Stimulated activated CD8-positive, alpha-beta memory T cell treated with anti-CD3 and anti-CD28 coated beads, Interleukin-12 subunit alpha, Interleukin-12 subunit beta, amount 100 ng/mL, for 1 hour (primary cell): ENCODE measurements around the gene NPAS2.

Experiments used
- DNase-seq: peaks from one replicate; pipeline ENCODE4 v3.0.0-alpha.2; 2020; ENCODE audit warnings: low read depth

Gene NPAS2

DNA sequence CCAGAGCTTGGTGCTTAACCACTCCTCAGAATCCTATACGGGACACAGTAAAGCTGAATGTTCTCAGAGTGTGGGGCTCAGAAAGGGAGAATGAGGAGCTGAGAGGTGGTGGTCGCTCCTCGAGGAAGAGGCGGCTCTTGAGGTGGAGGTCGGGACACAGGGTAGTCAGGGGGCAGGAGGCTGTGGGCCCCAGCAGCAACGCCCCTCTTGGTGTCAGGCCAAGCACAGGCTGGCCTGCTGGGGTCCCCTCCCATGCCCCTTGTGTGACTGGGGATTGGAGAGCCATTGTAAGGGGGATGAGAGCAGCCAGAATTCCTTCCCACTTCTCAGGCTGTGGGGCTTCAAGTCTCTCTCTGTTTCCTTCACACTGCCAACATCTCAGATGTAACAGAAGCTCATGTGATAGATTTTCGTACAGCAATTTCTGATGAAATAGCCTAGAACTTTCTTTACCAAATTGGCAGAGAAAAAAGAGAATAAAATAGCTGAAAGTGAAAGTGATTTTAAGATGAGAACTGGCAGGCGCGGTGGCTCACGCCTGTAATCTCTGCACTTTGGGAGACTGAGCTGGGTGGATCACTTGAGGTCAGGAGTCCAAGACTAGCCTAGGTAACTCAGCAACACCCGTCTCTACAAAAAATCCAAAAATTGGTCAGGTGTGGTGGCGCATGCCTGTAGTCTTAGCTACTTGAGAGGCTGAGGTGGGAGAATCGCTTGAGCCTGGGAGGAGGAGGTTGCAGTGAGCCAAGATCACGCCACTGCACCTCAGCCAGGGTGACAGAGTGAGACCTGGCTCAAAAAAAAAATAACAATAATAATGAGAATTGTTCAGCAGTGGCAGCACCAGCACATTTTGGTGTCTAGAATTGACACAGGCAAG is 121.1 kb downstream of the NPAS2 start:
- no peak for DNase-seq

DNA sequence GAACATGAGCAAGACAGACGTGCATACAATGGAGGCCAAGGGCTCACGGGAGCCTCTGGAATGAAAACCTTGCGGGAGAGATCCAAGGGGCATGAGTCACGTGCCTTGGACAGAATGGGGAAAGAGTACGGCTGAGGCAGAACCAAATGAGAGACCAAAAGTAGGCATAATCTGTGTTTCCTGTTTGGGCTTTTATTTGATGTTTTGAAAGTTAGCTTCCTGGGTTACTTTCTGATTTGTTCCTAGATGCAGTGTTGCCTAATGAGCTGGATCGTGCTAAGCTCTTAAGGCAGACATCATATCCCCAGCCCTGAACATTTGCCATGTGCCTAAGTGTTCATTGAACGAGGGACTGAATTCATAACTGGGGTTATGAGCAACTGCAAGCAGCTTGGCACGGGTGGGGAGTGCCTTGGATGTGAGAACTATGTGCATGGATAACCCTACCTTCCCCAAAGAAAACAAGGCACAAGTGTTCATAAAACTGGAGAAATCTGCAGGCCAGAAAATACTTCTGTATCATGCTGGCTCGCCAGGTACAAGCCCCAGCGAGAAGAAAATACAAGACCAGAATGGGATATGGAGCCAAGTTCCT is 121.8 kb downstream of the NPAS2 start:
- DNase-seq, result no peak

DNA sequence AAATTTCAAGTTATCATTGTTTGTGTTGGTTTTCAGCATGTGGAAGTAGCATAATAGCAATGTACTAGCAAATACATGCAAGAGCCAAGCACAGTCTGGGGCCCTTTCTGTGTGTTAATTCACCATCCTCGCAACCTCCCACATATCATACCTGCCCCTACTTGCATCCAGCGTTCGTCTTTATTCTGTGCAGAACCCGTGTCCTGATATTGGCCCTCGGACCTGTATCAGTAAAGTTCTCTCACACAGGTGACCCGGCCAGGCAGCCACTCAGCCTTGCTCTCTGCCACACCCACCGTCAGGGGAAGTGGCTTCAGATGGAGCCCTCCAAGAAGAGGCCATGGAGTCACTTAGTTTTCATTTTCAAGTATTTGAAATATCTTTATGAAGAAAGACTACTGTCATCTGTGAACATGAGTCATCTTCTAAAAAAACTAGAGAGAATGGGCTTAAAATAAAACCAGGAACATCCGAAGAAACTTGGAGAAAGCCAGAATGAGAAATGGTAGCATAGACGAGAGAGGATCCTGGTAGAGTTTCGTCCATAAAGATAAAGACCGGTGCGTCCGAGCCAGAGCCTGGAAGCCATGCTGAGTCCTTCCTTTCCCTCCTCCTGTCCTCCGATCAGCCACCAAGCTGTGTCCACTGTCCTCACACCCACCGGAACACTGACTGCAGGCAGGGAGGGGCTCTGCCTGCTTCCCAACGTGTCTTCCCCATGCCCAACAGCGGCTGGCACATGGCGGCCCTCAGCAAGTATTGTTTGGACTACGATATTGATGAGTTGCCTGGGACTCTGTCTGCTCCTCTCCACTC is 124.9 kb downstream of the NPAS2 start:
- no peak for DNase-seq

DNA sequence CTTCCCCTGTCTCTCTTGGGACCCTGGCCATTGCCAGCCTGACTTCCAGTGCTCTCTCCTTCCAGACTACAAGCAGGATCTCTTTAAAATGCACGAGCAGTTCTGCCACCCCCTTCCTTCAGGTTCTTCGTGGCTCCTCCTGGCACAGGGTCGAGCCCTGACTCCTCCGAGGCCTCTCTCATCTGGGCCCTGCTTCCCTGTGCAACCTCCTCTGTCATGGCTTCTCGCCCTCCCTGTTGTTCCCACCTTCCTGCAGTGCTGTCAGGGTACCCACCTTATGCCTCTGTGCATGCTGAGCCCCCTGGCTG is 125.4 kb downstream of the NPAS2 start:
- no peak for DNase-seq

DNA sequence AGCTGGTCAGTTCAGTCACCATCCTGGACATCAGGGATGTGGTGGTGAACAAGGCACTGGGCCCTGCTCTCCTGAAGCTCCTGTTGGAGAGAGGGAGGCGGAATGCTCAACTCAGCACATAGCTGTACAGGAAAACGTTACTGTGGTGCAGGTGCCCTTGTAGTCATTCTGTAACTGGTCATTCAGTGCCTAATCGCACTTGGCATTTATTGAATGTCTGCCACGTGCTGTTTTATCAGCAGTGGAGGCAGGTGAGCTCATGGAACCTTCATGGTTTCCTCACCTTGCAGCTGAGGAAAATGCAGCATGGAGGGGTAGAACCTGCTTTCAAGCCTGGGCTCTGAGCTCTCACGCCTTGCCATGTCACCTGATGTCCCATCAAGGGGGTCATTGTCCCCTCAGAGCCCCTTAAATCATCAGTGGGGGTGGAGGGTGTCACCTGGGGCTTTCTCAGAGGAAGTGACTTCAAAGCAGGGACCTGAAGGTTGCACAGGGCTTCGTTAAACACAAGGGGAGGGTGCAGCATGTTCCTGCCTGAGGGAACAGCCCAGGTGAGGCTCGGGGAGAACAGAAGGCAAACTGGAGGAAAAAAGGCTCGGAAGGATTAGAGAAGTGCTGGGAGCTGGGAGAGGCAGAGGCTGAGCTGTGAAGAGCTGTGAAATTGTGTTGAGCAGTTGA is 126.1 kb downstream of the NPAS2 start:
- DNase-seq, result no peak

DNA sequence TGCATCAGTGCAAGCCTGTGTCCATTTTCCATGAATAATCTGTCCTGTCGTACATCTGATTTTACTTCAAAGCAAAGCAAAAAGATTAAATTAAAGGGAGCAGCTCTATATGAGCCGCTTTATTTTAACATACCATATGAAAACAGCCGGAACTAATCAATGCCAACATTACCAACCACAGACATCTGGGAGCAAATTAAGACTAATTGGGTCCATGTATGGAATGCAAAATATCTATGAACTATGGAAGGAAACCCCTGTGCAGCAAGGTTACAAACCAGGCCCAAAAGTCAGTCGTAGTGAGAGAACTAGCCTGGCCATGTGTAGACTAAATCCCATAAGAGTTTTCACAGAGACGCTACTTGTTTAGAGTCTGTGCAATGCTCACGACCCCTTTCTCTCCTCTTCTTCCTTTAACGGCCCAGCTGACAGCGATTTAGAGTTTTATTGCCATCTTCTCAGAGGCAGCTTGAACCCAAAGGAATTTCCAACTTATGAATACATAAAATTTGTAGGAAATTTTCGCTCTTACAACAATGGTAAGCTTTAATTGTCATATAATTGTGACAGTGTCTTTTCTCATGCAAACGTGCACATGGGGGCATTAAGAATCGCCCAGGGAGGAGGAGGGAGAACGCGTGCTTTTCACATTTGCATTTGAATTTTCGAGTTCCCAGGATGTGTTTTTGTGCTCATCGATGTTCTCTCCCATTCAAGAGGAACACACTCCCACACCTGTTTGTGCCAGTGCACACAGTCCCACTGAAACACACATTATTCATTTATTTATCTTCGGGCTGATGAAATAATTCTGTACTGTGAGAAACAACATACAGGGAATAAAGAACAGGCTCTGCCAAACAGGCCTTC is 129.2 kb downstream of the NPAS2 start:
- DNase-seq, result no peak

DNA sequence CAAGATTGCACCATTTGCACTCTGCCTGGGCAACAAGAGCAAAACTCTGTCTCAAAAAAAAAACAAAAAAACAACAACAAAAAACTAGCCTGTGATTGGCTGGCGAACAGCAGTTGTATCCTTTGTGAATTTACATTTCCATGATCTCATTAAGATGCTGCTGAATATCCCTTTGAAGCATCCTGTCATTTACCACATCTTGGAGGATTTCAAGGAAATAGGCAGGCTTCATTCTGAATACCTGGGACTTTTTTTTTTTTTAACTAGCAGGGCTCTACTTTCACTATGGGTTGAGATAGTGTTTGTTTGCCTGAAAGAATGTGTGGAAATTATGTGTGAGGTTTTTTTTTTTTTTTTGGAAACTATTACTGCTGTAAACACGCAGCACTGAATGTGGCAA is 132.6 kb downstream of the NPAS2 start:
- DNase-seq, result no peak

DNA sequence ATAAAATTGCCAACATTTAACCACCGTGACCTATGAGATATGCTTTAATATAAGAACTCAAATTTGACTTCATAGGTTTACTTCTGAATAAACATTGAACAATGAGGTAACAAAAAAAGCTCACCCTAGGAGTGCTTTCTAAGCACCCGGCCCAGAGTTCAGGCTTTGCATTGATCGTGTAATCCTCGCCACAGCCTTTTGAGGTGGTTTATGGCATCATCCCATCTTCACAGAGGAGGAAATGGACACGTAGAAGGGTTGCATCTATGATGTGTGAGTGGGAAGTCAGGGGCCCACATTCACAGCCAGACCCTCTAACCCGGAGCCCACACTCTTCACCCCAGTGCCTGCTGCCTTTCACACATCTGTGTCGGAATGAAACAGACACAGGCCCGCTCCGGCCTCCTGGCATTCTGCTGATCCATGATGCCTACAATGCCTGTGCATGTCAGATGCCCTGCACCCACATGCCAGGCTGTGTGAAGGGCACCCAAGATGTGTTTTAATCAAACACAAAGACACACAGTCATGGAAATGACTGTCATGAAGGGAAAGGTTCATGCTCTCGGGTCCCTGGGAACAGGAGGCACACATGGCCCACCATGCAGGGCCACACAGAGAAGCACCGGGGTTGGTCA is 133.6 kb downstream of the NPAS2 start:
- DNase-seq, result no peak

DNA sequence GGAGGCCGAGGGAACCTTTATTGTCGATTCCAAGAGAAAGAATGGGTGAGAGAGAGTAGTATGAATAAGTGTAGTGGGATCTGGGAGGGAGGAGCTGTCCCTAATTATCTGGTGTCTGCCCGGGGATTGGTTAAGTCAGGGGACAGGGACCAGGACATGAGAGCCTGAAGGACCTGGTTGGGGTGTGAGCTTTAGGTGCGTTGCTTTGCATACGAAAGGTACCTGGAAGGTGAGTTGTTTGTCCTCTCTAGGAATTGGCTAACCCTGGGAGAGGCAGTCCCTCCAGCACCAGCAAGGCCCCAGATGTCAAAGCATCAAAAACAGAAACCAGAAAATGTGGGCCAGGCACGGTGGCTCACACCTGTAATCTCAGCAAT is 134.1 kb downstream of the NPAS2 start:
- no peak for DNase-seq

DNA sequence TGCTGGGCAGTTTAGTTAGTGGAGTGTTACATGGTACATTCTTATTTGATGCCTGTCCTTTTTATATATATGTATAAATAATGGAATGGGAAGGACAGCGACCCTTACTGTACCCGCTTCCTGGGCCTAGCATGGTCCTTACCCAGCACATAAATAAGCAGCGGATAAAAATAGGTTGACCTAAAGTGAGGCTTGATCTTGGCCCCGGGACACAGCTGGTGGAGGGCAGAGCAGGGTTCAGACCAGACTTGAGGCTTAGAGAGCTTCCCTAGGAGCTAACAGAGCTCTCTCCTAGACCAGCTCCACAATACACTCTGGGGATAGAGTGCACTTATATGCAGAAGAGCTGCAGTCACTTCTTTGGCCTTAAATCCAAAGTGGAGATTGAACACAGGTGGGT is 135.3 kb downstream of the NPAS2 start:
- DNase-seq, result no peak

DNA sequence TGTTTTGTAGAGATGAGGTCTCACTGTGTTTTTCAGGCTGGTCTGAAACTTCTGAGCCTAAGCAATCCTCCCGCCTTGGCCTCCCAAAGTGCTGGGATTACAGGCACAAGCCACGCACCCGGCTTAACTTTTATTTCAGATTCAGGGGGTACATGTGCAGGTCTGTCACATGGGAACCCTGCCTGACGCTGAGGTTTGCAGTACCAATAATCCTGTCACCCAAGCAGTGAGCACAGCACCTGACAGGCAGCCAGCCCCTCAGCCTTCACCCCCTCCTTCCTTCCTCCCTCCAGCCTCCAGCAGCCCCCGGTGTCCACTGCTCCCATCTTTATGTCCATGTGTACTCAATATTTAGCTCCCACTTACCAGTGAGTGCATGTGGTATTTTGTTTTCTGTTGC is 136.1 kb downstream of the NPAS2 start:
- no peak for DNase-seq

DNA sequence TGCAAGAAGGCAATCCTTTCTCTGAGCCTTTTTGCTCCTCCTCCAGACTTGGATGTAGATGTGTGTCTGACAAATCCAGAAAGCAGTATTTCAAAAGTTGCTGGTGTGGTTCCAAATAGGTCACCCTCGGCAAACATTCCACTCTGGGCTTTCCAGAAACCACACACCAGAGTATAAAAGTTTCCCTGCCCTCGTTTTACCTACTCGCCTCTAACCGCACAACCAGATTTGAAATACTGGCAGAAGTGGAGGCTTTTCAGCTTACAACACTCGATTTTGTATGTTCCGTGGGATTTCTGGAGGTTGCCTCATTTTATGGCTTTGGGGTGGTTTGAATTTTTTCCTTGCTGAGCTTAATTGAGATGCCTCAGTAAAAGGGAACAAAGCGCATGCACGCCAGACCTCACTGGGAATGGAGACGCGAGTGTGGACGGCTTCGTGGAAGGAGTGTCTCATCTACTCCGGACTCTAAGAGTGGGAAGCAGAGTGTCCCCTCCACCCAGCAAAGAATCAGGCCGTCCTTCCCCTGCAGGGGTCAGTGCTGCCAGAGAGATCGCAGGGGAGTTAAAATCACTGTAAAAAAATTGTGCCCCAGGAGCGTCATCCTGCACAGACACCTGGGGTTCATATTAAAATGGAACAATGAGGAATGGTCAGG is 138.2 kb downstream of the NPAS2 start:
- no peak for DNase-seq

DNA sequence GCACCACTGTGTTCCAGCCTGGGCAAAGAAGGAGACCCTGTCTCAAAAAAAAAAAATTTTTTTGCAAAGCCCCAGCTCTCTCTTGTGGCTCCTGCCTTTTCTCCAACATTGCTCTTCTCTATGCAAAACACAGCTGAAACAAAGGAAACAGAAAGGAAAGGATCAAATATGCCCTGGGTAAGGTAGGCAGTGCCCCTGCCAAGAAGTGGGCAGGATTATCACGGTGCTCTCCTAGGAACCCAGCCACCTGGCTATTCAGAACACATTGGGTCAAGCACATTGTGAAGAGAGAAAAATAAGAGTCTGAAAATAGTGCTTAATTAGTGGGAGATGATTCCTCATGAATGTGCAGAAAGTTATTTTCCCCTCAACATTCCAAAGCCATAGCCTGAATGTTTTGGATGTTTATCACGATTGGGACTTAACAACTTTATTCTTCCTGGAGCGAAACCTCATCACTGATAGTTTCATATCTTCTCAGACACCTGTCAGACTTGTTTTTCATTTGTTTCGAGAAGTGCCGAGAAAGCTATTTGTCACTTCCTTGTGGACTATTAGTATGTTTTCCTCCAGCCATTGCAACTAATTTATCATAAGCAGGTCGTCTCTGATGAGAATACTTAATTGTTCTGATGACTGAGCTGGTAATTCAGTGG is 139.4 kb downstream of the NPAS2 start:
- no peak for DNase-seq

DNA sequence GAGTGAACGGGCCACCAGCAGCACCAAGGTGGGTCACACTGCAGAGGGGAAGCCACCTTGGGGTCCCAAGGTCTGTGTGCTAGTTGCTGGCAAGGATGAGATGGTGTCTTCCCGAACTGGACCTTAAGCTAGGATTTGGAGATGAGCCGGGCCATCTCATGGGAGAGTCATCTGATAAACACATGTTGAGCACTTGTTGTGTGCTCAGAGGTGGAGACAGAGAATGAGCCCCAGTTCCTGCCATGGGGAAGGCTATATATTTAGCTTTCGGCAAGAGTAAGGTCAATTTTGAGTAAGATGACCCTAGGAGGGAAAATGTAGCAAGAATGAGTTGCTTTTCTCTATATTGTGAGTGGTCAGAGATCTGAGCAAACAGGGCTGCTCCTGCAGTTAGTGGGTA is 140.7 kb downstream of the NPAS2 start:
- no peak for DNase-seq

DNA sequence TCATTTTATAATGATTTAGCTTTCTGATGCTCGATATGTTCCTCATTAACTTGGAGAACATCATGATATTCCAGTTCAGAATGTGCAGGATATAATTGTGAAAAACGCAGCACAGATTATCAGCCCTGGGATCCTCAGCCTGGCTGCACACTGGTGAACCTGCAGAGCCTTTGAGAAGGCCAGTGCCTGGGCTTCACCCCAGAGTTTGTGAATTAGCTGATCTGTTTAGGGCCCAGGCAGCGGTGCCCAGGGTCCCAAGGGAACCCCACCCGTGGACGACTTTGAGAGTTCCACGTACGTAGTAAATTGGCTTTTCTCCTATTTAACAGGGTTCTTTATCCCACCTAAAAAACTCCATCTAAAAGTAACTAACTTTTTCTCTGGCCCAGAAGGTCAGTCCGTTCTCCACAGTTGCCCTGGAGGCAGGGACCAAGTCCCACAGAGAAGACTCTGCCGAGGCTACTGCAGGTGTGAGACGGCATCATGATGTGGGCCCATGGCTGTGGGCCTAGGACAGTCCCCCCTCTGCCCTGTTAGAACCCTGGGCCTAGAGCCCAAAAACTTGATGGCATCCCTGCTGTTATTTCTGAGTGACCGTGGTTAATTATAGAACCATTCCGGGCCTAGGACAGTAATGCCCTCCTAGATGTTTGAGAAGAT is 142.6 kb downstream of the NPAS2 start:
- DNase-seq, result no peak

DNA sequence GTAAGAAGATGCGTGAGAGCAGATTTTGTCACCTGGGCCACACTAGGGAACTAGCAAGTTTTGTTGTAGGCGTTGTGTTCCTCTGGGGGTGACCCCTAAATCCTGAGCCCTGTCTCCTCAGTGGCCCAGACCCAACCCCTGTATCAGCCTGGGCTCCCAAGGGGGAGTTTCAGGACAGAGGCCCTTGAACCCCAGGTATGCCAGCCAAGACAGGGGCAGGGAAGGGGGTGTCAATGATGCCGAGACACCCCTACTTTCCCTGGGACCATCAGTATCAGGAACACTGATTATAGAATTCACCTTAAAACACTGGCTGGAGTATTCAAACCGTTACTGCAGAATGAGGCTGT is 143.1 kb downstream of the NPAS2 start:
- DNase-seq, result no peak

DNA sequence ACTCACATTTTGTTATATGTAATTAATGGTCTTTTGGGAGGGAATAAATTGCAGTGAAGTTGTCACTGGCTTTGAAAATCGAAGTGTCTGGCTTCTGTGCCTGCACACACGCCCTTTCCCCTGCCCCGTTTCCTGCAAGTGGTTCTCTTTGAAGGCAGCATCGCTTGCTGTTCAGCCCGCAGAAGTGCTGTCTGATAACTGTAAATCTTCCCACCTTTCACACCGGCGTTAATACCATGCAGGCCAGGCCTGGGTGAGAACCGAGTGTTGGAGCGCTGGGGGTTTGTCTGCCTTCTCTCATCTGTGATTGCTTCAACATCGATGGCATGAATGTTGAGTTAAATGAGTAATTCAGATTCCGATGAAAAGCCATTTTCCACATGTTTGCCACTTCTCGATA is 144.3 kb downstream of the NPAS2 start:
- no peak for DNase-seq

DNA sequence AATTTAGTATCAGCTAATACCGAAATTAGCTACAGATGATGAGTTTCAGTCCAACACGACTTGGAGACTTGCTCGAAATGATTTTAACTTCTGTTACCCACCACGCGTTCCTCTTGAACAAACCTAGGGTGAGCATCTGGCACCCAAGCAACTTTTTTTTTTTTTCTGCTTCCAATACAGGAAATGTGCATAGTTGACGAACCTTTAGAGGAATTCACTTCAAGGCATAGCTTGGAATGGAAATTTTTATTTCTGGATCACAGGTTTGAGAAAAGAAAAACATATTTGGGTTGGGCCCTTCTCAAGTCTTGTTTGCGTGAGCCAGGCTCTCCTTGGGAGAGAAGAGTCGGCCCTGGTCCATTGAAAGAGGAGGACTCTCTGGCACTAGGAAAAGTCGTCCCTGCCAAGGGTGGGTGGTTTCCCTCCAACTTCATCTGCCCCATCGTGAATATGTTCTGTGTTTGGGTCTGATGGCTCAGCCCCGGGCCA is 144.8 kb downstream of the NPAS2 start:
- DNase-seq, result no peak

DNA sequence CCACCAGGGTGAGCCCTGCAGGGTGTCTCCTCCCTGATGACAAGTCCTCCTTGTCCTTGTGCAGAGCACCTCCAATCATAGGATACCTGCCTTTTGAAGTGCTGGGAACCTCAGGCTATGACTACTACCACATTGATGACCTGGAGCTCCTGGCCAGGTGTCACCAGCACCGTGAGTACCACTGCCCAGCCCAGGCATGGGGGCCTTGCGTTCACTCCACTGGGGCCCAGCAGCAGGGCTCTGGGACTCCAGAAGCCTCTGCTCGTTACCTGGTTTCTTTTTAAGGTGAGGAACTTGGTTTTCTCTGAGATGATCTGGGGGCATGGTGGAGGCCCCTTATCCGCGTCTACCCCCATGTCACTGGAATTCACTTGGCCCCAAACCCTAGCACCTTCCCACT is 145.7 kb downstream of the NPAS2 start:
- no peak for DNase-seq

DNA sequence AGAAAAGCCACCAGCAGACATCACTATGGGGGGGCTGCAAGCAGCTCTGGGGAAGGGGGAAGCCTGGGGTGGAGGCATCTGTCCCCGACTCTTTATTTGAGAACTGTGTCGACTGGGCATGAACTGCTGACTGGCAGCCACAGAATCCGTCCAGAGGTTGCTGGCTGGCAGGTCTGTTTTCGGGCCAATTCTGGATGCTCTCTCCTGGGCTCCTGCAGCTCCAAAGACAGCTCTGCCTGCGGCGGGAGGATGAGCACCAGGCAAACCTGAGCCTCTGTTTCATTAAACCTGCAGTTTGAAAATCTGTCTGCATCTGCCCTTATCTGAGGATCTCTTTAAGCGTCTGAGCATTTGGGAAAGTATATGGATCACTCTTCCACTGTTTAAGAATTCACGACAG is 147.8 kb downstream of the NPAS2 start:
- no peak for DNase-seq
